NCI-H1694 (cell line): ENCODE results near the gene NFASC.

Experiments
- DNase-seq: peaks from one replicate; lab custom pipeline; 2025; lab: John Stamatoyannopoulos, UW

Gene NFASC

DNA sequence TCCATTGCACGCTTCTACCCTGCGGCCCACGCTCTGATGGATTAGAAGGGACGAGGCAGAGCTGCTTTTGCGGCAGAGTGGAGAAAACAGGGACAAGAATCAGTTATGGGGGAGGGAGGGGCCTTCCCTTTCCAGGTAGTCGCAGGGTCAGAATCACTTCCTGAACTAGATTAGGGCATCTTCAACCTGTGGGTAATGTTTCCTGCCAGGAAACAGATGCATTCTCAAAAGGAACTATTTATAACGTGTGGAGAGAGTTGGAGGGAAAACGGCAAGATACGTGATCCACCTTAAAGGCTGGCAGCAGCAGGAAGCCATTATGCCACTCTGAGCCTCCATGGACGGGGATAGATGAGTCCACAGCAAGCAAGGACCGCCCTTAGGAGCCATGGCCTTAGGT lies 112.5 kb downstream of the NFASC start:
- no peak for DNase-seq

DNA sequence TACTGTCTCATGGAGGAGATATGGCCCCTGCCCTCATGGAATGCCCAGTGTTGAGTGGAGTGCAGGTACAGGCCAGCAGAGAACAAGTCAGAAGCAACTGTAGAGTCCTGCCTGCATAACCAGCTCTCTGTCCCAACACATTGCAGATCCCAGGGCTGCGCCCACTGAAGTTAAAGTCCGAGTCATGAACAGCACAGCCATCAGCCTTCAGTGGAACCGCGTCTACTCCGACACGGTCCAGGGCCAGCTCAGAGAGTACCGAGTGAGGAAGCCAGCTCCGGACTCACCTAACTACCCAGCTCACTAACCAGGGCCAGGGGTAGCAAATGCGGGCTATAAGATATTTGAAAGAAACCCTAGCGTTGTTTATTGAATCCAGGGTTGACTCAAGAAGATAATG lies 113.2 kb downstream of the NFASC start:
- DNase-seq: no peak

DNA sequence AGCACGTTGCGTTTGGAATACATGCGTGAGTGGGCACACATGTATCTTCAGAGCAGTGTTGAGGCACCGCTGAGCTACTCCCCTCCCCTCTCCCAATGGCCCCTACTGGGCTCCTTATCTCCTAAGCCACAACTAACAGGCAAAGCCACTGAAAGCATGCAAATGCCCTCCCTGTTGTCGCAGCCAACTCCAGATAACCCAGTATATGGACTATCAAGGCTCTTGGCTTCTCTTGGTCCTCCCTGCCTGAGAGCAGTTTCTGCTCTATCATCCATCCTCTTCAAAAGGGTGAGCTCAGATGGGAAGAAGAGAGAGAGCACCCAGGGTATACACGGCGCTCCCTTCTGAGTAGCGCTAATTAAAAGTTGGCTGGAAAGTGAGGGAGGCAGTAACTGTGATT lies 113.8 kb downstream of the NFASC start:
- no peak for DNase-seq

DNA sequence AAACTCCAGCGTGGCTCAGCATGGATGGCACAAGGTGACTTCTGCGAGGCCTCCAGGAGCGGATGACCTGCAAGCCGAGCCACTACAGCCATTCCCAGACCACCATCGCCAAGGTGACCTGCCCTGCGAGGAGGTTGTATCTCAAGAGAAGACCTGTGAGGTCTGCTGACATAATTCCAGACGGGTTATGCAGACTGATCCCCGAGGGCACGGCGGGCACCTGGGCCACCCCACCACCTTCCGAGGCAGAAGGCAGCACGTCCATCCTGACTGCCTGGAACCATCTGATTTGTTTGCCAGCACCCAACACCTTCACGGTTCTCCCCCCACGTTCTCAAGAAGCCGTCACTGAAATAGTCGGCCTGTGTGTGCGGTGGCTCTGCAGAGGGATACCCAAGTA lies 115.5 kb downstream of the NFASC start:
- DNase-seq: no peak

DNA sequence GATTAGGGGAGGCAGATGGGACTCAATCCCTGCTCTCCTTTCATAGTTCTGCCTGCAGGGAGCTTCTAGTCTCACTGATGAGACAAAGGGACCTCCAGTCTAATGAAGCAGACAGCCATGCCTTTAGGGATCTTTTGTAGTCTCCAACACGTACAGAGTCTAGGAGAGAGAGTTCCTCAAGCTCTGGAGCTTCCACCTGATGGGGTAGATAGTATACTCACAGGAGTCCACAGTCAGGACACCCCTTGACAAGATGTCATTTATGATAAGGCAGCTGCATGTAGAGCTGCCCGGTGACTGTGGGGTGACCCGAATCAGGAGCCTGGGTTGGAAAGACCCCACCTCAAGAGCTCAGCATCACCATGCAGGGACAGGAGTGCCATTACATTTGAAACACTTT lies 117.0 kb downstream of the NFASC start:
- DNase-seq: no peak

DNA sequence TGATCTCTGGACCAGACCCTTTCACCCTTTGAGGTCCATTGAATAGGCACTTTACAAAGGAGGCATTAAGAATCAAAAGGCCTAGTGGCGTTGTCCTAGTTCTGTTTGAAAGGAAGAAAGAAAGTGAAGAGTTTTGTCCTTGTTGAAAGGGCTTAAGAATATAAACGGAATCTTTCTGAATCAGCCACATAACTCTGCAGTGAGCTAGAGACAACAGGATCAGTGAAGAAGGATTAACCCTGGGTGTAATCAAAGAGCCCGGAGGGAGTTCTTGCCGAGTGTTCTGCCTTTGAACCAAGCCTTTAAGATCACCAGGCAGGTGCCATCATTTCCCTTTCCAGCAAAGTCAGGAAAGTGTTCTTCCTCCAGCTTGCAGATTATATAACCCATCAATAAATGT lies 117.5 kb downstream of the NFASC start:
- no peak for DNase-seq

DNA sequence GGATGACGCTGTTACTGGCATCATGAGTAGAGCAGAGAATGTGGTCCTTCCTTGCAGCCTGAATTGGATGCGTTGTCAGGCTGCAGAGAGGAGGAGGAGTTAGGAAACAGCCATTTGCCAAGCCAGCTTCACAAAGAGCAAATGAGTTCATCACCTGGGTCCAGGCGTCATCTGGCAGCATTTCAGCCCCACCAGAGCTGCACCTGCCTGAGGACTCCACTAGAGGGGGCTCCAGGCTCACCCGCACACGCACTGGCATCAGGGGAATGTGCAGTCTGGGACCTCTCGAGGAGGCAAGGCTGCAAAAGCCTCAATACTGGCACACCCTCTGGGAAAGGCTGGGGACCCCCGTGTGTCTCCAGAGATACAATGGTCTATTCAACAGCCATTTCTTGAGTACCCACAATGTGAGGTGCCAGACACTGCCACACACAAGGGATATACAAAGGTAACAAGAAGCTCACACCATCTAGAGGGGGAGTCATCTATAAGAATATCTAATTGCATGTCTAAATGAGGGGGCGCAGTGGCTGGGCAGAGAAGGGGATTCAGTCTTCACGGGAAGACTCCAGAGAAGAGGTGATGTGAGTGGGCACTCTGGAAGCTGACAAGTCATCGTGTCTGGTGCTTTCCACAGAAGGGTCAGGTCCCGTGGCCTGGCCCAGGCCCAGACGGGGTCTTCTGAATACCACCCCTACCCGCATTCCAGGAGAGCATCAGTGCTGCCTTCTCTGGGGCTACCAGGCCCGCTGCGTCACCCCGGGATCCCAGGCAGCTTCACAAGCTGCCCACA lies 118.8 kb downstream of the NFASC start:
- peak; percentile 92 for DNase-seq

DNA sequence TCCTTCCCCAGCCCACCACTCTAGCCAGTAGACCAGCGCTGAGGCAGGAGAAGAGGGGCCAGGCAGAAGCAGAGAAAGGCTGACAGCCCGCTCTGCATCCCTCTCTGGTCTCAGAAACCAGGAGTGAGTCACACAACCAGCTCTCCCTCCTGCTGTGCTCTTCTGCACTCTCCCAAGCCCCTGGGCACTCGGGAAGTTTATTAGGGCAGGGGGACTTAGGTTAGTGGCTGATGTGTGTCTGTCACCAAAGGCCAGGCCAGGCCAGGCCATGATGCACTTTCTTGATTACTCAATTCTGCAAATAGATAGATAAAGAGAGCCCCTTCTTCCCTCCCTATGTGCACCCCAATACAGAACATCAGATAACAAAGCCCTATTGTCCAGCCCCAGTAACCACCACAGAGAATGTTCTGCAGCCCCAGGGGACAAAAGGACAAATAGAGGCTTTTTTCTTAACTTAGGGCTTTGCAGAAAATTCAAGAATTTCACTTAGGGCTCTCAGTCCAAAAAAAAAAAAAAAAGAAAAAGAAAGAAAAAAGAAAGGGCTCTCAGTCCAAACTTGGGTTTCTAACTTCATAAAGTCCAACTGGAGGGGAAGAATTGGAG lies 119.5 kb downstream of the NFASC start:
- no peak for DNase-seq

DNA sequence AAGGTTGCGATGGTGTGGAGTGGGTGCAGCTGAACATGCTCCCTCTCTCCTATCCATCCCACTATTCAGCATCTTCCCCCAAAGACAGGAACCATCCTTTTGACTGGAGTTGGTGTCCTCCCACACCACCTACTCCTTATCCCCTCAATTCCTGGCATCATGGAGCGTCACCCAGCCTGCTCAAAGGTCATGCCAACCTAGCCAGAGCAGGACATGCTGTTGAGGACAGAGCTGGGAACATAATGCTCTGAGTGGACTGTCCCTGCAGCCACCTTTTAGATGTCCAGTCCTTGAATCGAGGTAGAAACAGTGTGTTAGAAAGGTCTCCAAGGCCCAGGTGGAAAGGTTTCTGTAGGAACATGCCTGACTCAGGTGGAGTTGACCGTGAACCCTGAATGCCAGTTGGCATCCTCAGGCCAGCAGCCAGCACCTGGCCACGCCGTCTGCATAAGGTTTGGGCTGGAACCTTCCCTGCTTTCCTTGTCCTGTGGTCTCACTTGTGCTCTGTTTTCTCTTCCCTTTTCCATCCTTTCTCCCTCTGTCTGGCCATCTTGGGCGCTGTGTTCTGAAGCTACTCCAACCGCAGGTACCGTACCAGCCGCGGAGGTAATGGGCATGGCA lies 120.2 kb downstream of the NFASC start:
- DNase-seq: no peak

DNA sequence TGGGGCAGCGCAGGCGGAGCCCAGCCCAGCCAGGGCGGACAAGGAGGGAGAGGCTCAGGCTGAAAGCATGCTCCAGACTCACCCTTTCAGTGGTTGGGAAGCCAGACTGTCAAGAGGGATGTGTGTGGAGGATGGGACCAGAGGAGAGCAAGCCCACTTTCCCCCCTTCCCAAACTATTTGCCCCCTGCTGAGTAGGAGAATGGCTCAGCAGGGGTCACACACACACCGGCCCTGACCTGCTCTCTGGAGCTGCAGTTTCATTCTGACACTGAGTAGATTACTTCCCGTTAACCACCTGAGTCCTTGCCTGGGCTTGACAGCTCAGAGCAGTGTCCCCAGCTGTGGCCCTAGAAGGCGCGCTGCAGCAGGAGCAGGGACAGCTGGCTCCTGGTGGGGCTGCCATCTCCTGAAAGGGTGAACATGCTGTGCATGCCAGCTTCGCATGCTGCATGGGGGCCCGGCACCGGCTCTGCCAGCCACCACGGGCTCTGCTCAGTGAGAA lies 120.7 kb downstream of the NFASC start:
- DNase-seq: peak; percentile 87

DNA sequence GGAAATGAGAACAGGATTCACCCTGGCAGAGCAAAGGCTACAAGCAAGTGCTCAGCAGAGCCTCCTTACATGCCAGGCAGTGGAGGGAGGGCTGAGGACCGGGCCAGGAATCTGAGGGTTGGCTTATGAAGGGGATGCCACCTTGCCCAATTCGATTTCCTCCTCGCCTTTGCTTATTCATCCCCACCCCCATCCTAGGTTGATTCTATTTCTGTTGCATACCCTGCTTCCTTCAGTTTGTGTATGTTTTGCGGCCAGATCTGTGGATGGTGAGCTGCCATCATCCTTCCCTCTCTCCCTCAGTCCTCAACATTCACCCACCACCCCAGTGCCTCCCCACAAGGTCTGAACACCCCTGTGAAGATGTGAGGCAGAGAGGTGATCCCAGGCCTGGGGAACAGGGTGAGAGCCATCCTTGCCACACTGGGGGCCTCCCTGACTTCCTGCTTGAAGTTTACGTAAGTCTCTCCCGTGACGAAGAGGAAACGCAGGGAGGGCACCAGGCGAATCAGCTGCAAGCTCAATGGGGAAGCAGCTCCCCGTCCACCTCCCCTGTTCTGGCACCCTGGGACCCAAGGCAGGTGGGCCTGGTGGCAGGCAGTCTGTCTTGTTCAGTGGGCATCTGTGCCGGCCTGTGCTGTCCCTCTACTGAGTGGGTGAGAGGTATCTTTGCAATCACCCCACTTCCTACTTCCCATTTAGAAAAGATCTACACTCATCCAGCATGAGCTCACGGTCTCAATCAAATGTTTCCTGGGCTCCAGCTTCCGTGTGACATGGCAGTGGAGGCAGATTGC lies 121.7 kb downstream of the NFASC start:
- no peak for DNase-seq

DNA sequence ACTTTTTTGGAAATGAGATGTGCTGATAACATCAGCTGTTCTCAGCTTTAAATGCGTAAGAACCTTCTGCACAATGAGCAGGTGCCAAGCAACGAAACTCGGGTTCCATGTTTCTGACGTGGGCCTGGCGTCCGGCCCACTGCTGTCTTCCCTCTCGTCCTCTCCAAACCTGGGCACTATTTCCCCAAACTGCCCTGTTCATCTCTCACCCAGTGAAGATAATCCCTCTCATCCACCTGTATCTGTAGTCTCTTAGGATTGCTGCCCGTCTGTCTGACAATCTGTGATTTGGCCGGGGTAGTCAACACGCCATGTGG lies 122.3 kb downstream of the NFASC start:
- DNase-seq: no peak

DNA sequence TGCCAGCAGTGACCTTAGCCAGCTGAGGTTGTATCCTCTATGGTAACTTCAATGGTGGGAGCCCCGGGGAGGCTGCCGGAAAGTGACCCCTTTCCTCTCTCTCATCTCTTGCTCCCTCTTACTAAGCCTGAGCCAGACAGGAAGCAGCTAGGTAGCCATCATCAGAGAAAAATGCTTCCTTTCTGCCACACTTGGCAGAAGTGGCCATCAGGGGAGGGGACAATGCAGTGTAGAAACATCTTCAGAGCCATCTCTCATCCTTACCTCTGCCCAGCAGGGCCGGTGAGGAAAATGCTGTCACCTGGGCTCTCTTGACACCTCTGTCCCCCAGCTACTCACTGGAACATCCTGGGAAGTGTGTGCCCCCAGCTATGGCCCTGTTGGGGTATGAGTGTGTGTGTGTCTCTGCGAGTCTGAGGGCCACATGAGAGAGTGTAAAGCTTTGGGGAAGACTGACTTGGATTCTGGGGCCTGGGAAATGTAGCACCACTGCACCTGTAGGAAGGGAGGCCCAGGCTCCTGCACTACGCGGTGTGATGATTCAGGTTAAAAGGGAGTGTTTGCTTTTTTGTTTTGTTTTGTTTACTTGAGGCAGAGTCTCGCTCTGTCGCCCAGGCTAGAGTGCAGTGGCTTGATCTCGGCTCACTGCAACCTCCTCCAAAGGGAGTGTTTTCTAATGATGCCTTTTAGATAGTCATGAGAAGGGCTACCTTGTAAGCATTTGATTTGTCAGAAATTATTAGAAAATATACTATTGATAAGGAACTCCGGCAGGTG lies 123.6 kb downstream of the NFASC start:
- no peak for DNase-seq

DNA sequence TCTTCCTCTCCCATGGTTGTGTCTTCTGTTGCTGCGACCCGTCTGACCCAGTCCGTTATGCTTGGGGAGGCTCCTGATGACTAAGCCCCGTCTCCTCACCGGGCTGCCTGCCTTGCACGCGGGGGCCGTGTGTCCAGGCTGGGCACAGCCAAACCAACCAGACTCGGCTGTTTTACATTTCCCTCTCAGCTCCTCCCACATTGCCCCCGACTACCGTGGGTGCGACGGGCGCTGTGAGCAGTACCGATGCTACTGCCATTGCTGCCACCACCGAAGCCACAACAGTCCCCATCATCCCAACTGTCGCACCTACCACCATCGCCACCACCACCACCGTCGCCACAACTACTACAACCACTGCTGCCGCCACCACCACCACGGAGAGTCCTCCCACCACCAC lies 126.3 kb downstream of the NFASC start:
- DNase-seq: no peak

DNA sequence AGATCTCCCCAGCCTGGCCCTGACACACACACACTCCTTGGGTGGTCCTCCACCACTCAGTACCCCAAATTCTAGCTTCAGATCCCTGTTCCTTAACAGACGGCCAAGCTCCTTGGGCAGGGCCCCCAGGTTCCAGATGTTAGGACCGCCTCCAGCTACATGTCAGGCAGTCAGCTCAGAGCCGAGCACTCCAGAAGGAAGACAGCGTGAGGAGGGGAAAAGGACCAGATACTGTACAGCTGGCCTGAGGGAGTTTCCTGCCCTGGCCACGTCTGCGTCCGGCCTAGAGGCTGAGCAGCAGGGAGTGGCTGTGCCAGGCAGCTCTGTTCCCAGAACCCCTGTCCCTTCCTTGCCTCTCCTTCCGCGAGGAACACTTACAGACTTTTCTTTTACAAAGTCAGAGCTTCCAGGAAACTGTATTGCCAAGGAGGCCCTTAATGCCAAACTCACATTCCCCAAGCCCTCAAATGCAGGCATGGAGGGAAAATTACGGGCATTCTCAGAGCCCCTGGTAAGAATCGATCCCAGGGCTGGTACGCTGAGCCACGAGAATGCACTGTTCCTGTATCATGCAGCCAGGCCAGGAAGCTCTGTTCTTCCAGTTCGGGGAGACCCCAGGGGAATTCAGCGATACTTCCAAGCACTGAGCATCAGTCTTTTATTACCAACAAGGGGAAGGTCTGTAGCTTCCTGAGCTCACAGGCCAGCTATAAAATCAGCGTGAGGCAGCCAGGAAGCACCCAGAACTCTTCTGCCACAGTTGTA lies 127.1 kb downstream of the NFASC start:
- DNase-seq: no peak

DNA sequence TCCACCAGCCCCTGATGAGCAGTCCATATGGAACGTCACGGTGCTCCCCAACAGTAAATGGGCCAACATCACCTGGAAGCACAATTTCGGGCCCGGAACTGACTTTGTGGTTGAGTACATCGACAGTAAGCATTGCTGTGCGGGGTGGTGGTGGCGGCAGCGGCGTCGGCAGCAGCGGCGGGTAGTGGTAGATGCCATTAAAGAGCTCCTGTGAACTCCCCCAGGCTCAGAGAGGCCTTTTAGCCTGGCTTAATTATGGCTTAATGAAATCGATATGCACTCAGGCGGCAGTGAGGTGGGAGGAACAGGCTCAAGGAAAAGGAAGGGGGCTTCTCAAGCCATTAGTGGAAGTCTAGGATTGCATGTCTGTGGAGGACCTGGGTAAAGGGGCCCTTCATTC lies 130.5 kb downstream of the NFASC start:
- DNase-seq: no peak

DNA sequence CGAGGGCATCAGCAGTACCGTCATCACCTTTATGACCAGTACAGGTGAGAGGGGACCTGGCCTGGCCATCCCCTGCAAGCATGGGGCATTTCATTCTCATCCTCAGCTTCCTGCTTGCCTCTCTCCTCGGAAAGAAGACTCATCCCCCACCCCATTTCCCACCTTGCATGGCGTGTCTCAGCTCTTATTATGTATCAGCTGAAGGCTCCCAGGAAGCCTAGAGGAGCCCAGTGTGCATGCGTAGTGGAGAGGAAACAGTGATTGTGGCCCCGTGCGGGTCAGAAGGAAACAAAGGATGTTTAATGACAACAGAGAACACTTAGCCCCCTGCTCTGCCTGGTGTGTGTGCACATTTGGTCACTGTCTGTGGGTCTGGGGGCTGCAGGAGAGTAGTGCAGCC lies 132.0 kb downstream of the NFASC start:
- no peak for DNase-seq

DNA sequence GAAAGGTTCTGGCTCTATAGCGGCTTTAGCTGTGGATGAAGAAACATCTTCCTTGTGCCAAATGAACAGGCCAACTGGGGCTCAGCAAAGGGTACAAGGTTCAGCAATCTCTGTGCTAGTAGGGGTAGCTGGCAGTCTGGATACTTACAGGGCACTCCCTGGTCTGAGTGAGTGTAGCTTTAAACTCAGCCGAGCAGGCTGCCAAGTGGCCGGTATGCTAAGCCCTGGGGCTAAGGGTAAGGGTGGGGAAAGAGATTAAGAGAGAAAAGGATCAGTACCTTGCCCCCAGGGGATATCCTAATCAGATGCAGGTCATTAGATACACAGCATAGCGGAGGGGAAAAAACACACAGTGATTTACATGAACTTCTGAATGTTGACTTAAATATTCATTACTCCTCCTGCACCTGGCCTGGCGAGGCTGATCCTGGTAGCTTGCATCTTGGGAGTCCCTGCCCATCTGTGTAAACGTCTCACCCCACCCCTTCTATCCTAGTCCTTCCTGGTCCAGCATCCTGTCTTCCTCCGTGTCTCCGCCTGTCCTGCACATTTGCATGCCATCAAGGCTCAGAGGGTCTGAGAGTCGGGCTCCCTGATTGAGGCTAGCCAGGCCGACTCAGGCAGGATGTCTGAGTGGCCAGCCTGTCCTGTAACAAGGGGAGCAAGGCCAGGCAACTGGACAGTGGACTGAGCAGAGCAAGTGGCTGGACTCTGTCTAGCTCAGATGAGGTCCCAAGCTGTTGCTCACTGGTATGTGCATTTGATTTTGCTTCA lies 132.9 kb downstream of the NFASC start:
- DNase-seq: no peak

DNA sequence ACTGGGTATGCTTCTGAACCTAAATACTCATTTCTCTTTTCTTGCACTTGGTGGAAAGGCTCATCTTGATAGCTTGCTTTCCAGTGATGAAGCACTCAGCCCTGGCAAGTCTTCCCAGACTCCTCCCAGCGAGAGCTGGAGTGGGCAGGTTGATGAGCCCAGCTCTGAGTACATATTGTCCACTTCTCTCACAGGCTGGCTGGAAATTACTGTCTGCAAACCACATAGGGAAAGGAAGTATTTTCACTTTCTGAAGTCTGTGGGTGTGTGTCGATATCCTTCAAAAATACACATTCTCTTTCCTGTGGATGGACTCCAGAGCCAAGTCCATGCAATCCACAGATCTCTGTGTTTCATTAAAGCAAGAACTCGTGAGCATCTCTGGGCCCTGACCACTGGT lies 133.7 kb downstream of the NFASC start:
- DNase-seq: no peak

DNA sequence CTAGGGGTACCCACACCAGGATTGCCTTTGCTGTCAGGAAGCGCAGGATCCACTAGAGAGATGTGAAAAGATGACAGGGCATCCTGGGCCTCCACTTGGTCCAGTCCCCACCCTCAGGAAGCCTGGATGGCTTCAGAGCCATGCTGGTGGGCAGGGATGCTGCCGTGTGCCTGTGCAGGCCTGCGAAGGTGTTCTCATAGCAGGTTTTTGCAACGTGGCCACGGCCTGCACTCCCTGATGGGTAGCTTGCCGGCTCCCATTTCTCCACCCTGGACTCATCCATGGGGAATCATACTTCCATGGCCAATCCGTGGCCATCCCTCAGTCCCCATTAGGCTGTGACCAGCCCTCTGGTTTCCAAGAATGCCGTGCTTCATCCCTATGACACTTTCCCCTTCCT lies 138.2 kb downstream of the NFASC start:
- no peak for DNase-seq
